ENCODE measurements around the gene TLE5. TPM values are rescaled to one million over a fixed set of nuclear protein-coding genes. Genes with fewer than 3 reads are reported as not detected.
A peak's percentile ranks its signal among the peaks of the same experiment; 100 is the strongest.

Gene TLE5
- polyA plus RNA-seq, 1 experiment = 317 TPM

DNA sequence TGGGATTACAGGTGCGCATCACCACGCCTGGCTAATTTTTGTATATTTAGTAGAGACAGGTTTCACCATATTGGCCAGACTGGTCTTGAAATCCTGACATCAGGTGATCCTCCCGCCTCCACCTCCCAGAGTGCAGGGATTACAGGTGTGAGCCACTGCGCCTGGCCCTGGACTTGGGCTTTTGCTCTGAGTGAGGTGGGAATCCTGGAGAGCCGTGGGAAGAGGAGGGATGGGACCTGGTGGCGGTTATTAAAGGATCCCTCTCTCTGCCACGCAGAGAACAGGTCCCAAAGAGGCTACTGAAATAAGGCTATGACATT is 1.7 kb upstream of the TLE5 start:
- Histone ChIP-seq H3K4me3 (ENCODE audit: low read depth, low read length) (no peak overlapping the region), H3K27ac (ENCODE audit: low read depth, low read length) (no peak overlapping the region), H3K9me3 (ENCODE audit: control insufficient read depth, insufficient read depth, low read length) (no peaks in the 10 kb centered on the region), H3K27me3 (ENCODE audit: control insufficient read depth, insufficient read depth, low read length) (no peaks in the 10 kb centered on the region)
- TF ChIP-seq, protein P1, sequence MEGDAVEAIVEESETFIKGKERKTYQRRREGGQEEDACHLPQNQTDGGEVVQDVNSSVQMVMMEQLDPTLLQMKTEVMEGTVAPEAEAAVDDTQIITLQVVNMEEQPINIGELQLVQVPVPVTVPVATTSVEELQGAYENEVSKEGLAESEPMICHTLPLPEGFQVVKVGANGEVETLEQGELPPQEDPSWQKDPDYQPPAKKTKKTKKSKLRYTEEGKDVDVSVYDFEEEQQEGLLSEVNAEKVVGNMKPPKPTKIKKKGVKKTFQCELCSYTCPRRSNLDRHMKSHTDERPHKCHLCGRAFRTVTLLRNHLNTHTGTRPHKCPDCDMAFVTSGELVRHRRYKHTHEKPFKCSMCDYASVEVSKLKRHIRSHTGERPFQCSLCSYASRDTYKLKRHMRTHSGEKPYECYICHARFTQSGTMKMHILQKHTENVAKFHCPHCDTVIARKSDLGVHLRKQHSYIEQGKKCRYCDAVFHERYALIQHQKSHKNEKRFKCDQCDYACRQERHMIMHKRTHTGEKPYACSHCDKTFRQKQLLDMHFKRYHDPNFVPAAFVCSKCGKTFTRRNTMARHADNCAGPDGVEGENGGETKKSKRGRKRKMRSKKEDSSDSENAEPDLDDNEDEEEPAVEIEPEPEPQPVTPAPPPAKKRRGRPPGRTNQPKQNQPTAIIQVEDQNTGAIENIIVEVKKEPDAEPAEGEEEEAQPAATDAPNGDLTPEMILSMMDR (IDR thresholded peaks at IDR 0.05; ENCODE audit: low read depth, low read length) = no peak
- ChIA-PET POLR2A (no interaction called here), CTCF (no interaction called here)
- DNase-seq (ENCODE audit: low read depth, low spot score) = no peak

DNA sequence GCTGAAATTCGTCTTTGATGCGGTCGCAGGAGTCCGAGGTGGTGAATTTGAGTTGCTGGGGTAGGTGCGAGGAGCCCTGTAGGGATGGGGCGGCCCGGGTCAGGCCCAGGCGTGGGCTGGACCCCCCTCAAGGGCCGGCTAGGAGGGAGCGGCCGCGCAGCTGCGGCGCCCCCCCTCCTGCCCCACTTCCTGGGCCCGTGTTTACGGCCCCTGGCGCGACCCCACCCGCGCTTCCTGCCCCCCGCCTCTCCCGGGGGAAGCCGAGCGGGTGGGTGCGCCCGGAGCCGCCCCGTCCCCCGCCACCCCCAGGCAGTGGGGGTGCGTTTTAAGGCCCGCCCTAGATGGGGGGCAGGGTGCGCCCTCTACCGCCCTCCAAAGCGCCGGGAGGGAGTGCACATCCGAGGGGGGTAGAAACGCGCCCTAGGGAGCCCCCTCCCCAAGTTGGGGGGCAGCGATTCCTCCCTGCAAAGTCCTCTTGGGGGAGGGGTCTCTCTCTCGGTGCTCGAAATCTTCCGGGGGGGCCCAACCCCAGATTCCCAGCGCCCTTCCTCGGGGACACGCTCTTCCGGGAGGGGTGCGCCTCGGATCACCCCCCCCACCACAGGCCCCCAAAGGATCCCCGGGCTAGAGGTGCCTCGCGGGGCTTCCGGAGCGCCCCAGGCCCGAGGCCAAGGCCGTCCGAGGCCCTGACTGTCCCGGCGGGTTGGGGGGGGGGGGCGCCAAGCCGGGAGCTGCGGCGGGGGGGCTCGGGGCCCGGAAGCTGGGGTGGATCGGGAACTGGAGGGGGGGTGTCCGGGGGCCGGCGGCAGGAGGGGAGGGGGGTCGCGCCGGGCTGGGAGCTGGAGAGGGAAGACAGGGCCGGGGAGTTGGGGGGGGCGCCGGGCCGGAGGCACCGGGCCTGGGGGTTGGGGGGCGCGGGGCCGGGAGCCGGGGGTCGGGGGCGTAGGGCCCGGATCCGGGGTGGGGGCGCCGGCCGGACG is 823 bp downstream of the TLE5 start:
- Histone ChIP-seq H3K9me3 (ENCODE audit: control insufficient read depth, insufficient read depth, low read length) (no peaks in the 10 kb centered on the region), H3K4me3 (ENCODE audit: low read depth, low read length) (peak overlapping the region; percentile 75), H3K27ac (ENCODE audit: low read depth, low read length) (peak overlapping the region; percentile 65), H3K27me3 (ENCODE audit: control insufficient read depth, insufficient read depth, low read length) (no peaks in the 10 kb centered on the region)
- no peak for DNase-seq (ENCODE audit: low read depth, low spot score)
- TF ChIP-seq, protein P1 (IDR thresholded peaks at IDR 0.05; ENCODE audit: low read depth, low read length) = peak; percentile 39
- ChIA-PET POLR2A (interaction anchor here (0.6 to 1.2 kb wide), 2 partner anchors 26 to 111 kb away, joined by 3 to 8 read pairs; no protein-coding TSS in a partner anchor), CTCF (interaction anchor here (0.6 to 1.5 kb wide), 6 partner anchors 9 to 111 kb away, joined by 3 to 6 read pairs (median 3); no protein-coding TSS in a partner anchor)

DNA sequence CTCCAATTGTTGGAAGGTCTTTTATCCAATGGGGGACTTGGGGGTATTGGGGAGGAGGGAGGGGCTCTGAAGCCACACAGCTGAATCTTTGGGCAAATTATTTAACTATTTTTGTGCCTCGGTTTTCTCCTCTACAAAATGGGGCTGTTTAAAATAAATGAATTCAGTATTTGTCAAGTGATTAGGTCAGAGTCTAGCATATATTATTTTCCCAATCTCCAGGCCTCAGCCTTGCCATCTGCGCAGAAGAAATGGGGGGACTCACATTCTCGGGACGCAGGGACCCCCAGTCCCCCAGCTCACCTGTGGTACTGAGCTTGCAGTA is 1.5 kb downstream of the TLE5 start:
- Histone ChIP-seq H3K9me3 (ENCODE audit: control insufficient read depth, insufficient read depth, low read length) (no peaks in the 10 kb centered on the region), H3K27ac (ENCODE audit: low read depth, low read length) (no peak overlapping the region), H3K27me3 (ENCODE audit: control insufficient read depth, insufficient read depth, low read length) (no peaks in the 10 kb centered on the region), H3K4me3 (ENCODE audit: low read depth, low read length) (peak overlapping the region; percentile 75)
- no peak for DNase-seq (ENCODE audit: low read depth, low spot score)
- ChIA-PET POLR2A (interaction anchor here (1.2 kb wide), 1 partner anchor 110 kb away, joined by 8 read pairs; no protein-coding TSS in a partner anchor), CTCF (interaction anchor here (0.6 to 1.5 kb wide), 4 partner anchors 8 to 110 kb away, joined by 3 to 6 read pairs (median 4); no protein-coding TSS in a partner anchor)
- TF ChIP-seq, protein P1 (IDR thresholded peaks at IDR 0.05; ENCODE audit: low read depth, low read length) = no peak

DNA sequence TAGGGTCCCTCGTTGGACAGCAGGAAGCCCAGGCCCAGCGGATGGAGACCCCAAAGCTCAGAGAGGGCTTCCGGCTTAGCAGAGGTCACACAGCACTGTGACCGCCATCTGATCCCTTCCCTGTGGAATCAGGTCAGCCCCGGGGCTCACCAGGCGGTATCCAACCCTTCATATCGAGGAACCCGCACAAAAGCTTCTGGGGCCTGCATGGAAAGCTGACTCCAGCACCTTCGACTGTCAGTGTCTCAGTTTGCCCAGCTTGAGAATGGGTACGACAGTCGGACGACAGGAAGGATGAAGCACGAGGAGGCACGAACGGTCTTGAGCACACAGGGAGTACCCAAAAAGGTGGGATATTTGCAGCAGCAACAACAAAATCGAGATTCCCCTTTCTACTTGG is 2.6 kb downstream of the TLE5 start:
- H3K4me3 ChIP-seq (ENCODE audit: low read depth, low read length) = no peak overlapping the region
- TF ChIP-seq, protein P1 (IDR thresholded peaks at IDR 0.05; ENCODE audit: low read depth, low read length) = no peak
- ChIA-PET POLR2A (no interaction called here), CTCF (interaction anchor here (1.3 to 1.5 kb wide), 2 partner anchors 16 to 109 kb away, joined by 4 to 6 read pairs; no protein-coding TSS in a partner anchor)
- H3K9me3 ChIP-seq (ENCODE audit: control insufficient read depth, insufficient read depth, low read length) = no peaks in the 10 kb centered on the region
- DNase-seq (ENCODE audit: low read depth, low spot score) = no peak
- H3K27me3 ChIP-seq (ENCODE audit: control insufficient read depth, insufficient read depth, low read length) = no peaks in the 10 kb centered on the region
- no peak overlapping the region for H3K27ac ChIP-seq (ENCODE audit: low read depth, low read length)

DNA sequence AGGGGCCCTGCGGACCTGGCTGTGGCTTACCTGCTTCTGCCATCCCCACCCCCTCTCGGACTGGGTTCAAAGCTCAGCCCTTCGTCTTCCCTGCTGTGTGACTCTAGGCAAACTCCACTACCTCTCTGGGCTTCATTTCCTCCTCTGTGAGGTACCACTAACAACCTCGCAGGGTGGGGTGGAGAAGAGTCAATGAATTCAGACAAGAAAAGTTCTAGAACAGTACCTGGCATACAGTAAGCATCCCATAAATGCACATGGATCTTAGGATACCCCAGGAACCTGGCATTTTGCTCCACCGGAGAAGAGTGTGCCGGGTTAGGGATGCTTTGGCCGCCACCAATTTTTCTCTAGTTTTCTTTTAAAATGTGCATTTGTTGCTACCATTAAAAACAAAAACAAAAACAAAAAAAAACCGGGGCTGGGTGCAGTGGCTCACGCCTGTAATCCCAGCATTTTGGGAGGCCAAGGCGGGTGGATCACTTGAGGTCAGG is 3.4 kb downstream of the TLE5 start:
- H3K9me3 ChIP-seq (ENCODE audit: control insufficient read depth, insufficient read depth, low read length) = no peaks in the 10 kb centered on the region
- H3K27me3 ChIP-seq (ENCODE audit: control insufficient read depth, insufficient read depth, low read length) = no peaks in the 10 kb centered on the region
- ChIA-PET POLR2A (no interaction called here), CTCF (no interaction called here)
- no peak for DNase-seq (ENCODE audit: low read depth, low spot score)
- no peak overlapping the region for H3K4me3 ChIP-seq (ENCODE audit: low read depth, low read length)
- TF ChIP-seq, protein P1 (IDR thresholded peaks at IDR 0.05; ENCODE audit: low read depth, low read length) = no peak
- H3K27ac ChIP-seq (ENCODE audit: low read depth, low read length) = no peak overlapping the region

All from AG04450 (cell line).